ENCODE results near the gene PARP1.
"Not testable (repeated sequence)": the region's sequence is repeated elsewhere in the genome, so short reads cannot be mapped to it uniquely, and the experiment has no call there.

PARP1 gene

DNA sequence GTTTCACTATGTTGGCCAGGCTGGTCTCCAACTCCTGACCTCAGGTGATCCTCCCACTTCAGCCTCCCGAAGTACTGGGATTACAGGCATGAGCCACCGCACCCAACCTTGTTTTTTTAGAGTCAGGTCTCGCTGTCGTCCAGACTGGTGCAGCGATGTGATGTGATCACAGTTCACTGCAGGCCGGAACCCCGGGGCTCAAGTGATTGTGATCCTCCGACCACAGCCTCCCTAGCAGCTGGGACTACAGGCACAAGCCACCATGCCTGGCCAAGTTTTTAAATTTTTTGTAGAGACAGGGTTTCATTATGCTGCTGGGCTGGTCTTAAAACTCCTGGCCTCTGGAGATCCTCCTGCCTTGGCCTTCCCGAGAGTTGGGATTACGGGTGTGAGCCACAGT, 52.9 kb downstream of the PARP1 start:
- DNase-seq (ENCODE audit: low spot score) (no peak), FAIRE-seq (no peak)

DNA sequence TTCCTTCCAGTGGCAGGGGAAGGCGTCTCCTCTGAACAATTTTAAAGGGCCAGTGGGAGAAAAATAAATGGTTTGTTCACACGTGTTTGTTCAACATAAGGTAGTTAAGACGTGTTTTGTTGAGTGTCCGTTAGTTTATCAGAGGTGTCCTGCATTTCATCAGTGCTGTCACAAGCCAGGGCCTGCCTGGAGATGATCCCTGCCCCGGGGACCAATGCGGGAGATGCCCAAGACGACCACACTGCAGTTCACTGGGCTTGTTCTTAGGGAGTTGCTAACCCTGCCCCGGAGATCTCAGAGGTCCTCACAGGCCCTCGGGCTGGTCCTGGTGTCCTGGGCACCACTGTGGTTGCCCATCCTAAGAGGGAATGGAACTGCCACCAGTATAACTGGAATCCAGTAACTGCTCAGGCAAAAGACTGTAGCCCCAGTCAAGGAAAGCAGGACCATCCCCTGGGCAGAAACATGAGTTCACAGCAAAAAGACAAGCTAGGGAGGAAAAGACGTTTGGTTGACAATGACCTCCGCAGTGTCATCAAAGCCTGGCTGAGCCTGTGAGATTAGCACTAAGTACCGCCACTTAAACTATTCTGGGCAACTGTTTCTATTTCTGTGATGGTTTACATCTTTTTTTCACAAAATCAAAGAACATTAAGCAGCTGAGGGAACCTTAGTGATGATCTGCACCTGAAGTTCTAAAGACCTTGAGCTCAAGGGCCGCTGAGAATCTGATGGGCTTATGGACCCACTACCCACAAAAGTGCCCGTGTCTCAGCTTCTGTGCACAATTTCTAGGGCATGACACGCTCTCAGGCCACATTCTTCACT, 54.0 kb downstream of the PARP1 start:
- no peak for FAIRE-seq
- DNase-seq (ENCODE audit: low spot score) = no peak

DNA sequence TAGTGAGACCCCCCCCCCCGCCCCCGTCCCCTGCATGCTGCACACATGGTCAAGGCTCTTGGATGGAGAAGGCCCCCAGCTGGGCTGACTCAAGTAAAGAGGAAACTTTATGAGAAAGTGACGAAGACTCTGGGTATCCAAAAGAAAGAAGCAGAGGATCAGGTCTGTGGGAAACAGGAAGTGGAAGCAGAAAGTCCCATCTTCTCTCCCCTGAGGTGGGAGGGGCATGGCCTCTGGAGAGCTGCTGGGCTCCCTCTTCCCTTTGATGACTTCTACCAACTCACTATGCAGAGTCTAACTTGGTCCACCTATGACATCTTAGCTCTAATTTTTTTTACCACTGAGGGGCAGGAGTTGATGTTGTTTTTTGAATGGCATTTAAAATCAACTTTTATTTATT, 56.2 kb downstream of the PARP1 start:
- FAIRE-seq (no peak), DNase-seq (ENCODE audit: low spot score) (no peak)

- FAIRE-seq (no peak), DNase-seq (ENCODE audit: low spot score) (no peak)
These were observed 57.4 kb downstream of the PARP1 start for GRCh38 chr1:226350519-226350865.

- DNase-seq (ENCODE audit: low spot score) (no peak), FAIRE-seq (no peak)
These were observed 57.9 kb downstream of the PARP1 start for GRCh38 chr1:226349801-226350518.

DNA sequence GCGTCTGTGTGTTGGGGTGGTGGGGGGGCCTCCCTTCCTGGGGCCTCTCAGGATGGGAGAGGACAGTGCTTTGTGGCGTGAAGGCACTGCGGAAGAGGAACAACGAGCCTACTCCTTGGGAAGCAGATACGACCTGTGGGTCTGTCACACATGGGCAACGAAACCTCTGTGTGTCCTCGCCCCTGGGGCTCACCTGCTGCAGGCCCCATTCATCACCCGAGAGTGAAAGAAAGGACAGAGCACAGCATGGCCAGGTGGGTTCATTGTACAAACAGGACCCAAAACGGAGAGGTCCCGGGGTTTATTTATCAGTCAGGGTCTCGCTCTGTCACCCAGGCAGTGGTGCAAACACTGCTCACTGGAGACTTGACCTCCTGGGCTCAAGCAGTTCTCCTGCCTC, 58.8 kb downstream of the PARP1 start:
- no peak for DNase-seq (ENCODE audit: low spot score)
- FAIRE-seq = no peak

DNA sequence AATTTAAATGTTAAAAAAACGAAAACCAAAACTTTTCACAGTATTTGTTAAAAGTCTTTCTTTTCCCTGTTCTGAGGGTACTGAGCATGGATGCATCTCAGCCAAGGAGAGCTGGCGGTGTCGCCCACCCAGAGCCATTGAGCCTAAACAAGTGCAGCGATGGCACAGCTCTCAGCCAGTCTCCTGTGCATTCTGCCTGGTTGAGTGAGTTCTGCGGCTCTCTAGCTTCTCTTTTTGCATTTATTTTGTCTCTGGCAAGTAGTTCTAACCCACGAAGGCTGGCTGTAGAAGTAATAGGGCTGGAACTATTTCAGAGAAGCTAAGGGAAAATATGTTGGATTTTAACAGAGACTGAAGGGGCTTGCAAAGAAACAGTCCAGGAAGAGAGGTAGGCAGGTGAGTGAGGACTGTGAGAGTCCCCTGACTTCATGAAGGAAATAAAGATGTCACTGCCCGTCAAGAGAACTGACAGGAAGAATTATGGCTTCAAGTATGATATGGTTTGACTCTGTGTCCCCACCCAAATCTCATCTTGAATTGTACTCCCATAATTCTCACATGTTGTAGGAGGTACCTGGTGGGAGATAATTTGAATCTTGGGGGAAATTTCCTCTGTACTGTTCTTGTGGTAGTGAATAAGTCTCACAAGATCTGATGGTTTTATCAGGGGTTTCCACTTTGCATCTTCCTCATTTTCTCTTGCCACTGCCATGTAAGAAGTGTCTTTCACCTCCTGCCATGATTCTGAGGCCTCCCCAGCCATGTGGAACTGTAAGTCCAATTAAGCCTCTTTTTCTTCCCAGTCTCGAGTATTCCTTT, 63.2 kb downstream of the PARP1 start:
- DNase-seq (ENCODE audit: low spot score) (no peak), FAIRE-seq (no peak)

GRCh38 chr1:226342656-226343055, 65.2 kb downstream of the PARP1 start:
- DNase-seq (ENCODE audit: low spot score) = no peak
- no peak for FAIRE-seq

GRCh38 chr1:226340111-226340510, 67.8 kb downstream of the PARP1 start:
- not testable (repeated sequence) for DNase-seq (ENCODE audit: low spot score); FAIRE-seq

DNA sequence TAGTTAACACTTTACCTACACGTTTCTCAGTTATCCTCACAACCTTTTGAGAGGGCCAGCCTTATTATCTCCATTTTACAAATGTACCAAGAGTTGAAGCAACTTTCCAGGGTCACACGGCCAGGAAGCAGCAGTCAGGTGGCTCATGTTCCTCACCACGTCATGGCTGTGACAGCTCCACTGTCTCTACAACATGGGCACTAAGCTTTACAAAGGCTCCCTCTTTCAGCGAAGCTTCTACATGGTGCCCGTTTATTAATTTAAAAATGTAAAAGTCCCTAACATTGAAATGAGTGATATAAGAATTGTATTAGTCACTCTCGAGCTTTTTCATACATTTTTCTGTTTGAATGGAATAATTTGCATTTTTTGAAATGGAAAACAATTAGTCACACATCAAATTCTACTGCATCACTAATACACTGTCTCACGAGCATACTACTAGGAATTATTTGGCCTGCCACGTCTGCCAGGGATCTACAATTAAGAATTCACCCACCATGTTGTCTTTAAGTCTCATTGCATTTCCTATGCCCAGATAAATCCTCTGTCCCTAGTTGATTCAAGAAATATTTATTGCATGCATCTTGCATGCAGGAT, 70.5 kb downstream of the PARP1 start:
- FAIRE-seq = no peak
- no peak for DNase-seq (ENCODE audit: low spot score)

GRCh38 chr1:226335661-226336060, 72.2 kb downstream of the PARP1 start:
- DNase-seq (ENCODE audit: low spot score) (no peak), FAIRE-seq (no peak)

- FAIRE-seq = no peak
- no peak for DNase-seq (ENCODE audit: low spot score)
These were observed 74.9 kb downstream of the PARP1 start for GRCh38 chr1:226332947-226333346.

- FAIRE-seq = no peak
- no peak for DNase-seq (ENCODE audit: low spot score)
These were observed 78.7 kb downstream of the PARP1 start for GRCh38 chr1:226329237-226329636.

GRCh38 chr1:226327761-226328162, 80.1 kb downstream of the PARP1 start:
- FAIRE-seq = no peak
- no peak for DNase-seq (ENCODE audit: low spot score)

GRCh38 chr1:226325178-226325577, 82.7 kb downstream of the PARP1 start:
- peak; percentile 64 for DNase-seq (ENCODE audit: low spot score)
- no peak for FAIRE-seq

GRCh38 chr1:226324479-226324878, 83.4 kb downstream of the PARP1 start:
- DNase-seq (ENCODE audit: low spot score) (no peak), FAIRE-seq (no peak)

GRCh38 chr1:226322986-226323385, 84.9 kb downstream of the PARP1 start:
- DNase-seq (ENCODE audit: low spot score) (no peak), FAIRE-seq (no peak)

GRCh38 chr1:226320930-226321329, 87.0 kb downstream of the PARP1 start:
- DNase-seq (ENCODE audit: low spot score) (no peak), FAIRE-seq (no peak)

- DNase-seq (ENCODE audit: low spot score) (no peak), FAIRE-seq (no peak)
These were observed 89.4 kb downstream of the PARP1 start for GRCh38 chr1:226318471-226318870.

GRCh38 chr1:226314055-226314454, 93.8 kb downstream of the PARP1 start:
- FAIRE-seq (no peak), DNase-seq (ENCODE audit: low spot score) (no peak)

DNA sequence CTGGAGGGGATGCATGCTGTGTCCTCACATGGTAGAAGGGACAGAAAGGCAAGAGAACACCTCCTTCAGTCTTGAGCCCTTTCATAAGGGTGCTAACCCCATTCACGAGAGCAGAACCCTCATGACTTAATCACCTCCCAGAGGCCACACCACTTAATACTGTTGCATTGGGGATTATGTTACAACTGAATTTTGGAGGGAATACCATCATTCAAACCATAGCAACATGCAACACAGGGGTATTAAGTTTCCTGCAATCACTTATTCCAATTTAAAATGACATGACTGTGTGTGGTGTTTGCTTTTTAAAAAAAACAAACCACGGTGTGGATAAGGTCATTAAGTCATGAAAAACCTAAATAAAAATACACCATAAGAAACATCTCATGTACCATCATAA, 95.8 kb downstream of the PARP1 start:
- DNase-seq (ENCODE audit: low spot score) (no peak), FAIRE-seq (no peak)

GRCh38 chr1:226311376-226311775, 96.5 kb downstream of the PARP1 start:
- DNase-seq (ENCODE audit: low spot score) (no peak), FAIRE-seq (no peak)

Measured in urothelium cell line (cell line).